Measurements from ENCODE around the gene PPP1R27.

DNA sequence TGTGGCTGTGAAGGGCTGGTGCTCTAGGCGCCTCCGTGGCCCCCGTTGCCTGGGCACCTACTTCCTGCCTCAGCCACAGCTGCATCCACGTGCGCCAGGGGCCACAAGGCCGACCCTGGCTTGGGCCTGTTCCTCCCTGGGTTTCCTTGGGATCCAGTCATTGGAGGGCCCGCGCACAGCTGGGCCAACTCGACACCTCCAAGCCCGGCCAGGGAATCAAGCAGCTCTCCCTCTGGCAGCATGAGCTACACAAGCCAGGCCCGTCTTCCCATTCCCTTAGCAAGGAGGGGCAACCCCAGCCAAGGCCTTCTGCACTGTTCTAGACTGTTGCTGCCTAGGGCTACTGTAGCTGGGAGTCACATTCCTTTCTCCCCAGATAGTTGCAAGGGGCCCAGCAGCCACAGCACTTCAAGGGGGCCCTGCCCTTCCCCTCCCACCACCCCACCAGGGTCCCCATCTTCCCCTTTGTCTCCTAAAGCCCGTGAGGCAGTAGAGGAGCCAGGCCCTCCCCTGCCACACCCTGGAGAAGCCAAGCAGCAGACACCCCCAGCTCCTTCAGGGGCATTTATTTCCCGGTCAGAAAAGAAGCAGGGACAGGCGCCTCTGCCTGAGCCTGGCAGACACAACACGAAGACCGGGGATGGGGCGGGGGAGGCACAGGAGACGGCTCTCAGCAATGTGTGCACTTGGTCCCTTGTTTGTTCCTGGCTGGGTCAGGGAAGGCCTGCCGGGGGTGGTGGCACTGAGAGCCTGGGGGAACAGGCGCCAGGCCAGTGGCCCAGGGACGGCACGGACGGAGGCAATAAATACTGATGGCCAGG, 32.5 kb upstream of the PPP1R27 start:
- TF ChIP-seq POLR2AphosphoS5 (IDR thresholded peaks at IDR 0.05; ENCODE audit: low read depth, low read length): peak; percentile 69
- no peak for TF ChIP-seq TAF1 (IDR thresholded peaks at IDR 0.05; ENCODE audit: borderline replicate concordance, low read depth, low read length)

Measured in GM12892 (cell line).